CD14-positive monocyte (primary cell): ENCODE measurements around the gene TREML4. TPM values are rescaled to one million over a fixed set of nuclear protein-coding genes. Genes with fewer than 3 reads are reported as not detected.

ENCODE experiments used
- DNase-seq, 3 donors: peaks; one replicate each; pipeline ENCODE4 v3.0.0-alpha.2; 2011 to 2022
- H2AFZ ChIP-seq: 2 replicates; pipeline ENCODE4 v1.6.0; 2012; ENCODE audit warnings: mild to moderate bottlenecking, low read depth, low read length, inconsistent platforms; ENCODE audit not compliant: insufficient read depth, poor library complexity, severe bottlenecking
- H3K27ac ChIP-seq, 2 donors: 1 replicate in 1 of 2; 2 replicates in 1 of 2; pipeline ENCODE4 v1.5.1; 2012 to 2013; ENCODE audit warnings: low read length in 2 of 2, control low read depth in 1 of 2, inconsistent platforms in 1 of 2, low read depth in 1 of 2, mild to moderate bottlenecking in 1 of 2
- H3K27me3 ChIP-seq, 2 donors: one replicate each; pipeline versions ENCODE4 v1.6.0 to v1.6.1; 2011 to 2013; ENCODE audit warnings: low read length in 2 of 2; ENCODE audit not compliant: control insufficient read depth in 2 of 2, insufficient read depth in 2 of 2
- H3K36me3 ChIP-seq, 2 donors: replicated peaks in 1 of 2; 1 replicate in 1 of 2; 2 replicates in 1 of 2; pipeline versions ENCODE4 v1.5.1 to v1.6.1; 2012 to 2013; ENCODE audit warnings: low read length in 2 of 2, control low read depth in 1 of 2, inconsistent platforms in 1 of 2, mild to moderate bottlenecking in 1 of 2; ENCODE audit not compliant: insufficient read depth in 2 of 2, control insufficient read depth in 1 of 2
- H3K4me1 ChIP-seq, 2 donors: 1 replicate in 1 of 2; 2 replicates in 1 of 2; pipeline versions ENCODE4 v1.5.1 to v1.6.1; 2012 to 2013; ENCODE audit warnings: low read length in 2 of 2, control low read depth in 1 of 2, inconsistent platforms in 1 of 2, mild to moderate bottlenecking in 1 of 2, moderate library complexity in 1 of 2; ENCODE audit not compliant: insufficient read depth in 2 of 2, control insufficient read depth in 1 of 2
- H3K4me2 ChIP-seq: replicated peaks from 2 replicates; pipeline ENCODE3; 2012; ENCODE audit warnings: low read length, moderate library complexity, mild to moderate bottlenecking; ENCODE audit not compliant: poor library complexity, severe bottlenecking; ENCODE audit errors: extremely low read depth
- H3K4me3 ChIP-seq, 3 experiments: fragments of 200-600 bp in 1 of 3; sonication (generic) in 1 of 3; replicated peaks in 1 of 3; 1 replicate in 2 of 3; 2 replicates in 1 of 3; pipeline ENCODE4 v1.5.1; 2011 to 2013; ENCODE audit warnings: low read length in 3 of 3, mild to moderate bottlenecking in 3 of 3, control low read depth in 2 of 3, low read depth in 2 of 3, inconsistent platforms in 1 of 3, moderate library complexity in 1 of 3
- H3K79me2 ChIP-seq: 2 replicates; pipeline ENCODE4 v1.6.0; 2012; ENCODE audit warnings: mild to moderate bottlenecking, control low read depth, inconsistent platforms, low read length, moderate library complexity; ENCODE audit not compliant: insufficient read depth
- H3K9ac ChIP-seq: 2 replicates; pipeline ENCODE4 v1.6.0; 2017; ENCODE audit warnings: low read length, mild to moderate bottlenecking; ENCODE audit not compliant: insufficient read depth, poor library complexity, severe bottlenecking
- H3K9me3 ChIP-seq, 2 donors: replicated peaks in 1 of 2; 1 replicate in 1 of 2; 2 replicates in 1 of 2; pipeline versions ENCODE4 v1.5.1 to v1.6.1; 2012 to 2013; ENCODE audit warnings: low read length in 2 of 2, control low read depth in 1 of 2; ENCODE audit not compliant: control insufficient read depth in 1 of 2, insufficient read depth in 1 of 2
- H4K20me1 ChIP-seq: 2 replicates; pipeline ENCODE4 v1.6.0; 2012; ENCODE audit warnings: mild to moderate bottlenecking, low read length, control low read depth, moderate library complexity; ENCODE audit not compliant: insufficient read depth
- H3K27ac Mint-ChIP-seq, 7 donors: one replicate each; pipeline ENCODE4 v1.8.0; 2020; ENCODE audit warnings: mild to moderate bottlenecking in 7 of 7, mixed read lengths in 7 of 7, moderate library complexity in 6 of 7, inconsistent platforms in 2 of 7
- H3K27me3 Mint-ChIP-seq, 3 donors: one replicate each; pipeline ENCODE4 v1.8.0; 2021 to 2022; ENCODE audit warnings: low read depth in 3 of 3, mild to moderate bottlenecking in 3 of 3, mixed read lengths in 3 of 3, moderate library complexity in 3 of 3, inconsistent platforms in 1 of 3
- H3K36me3 Mint-ChIP-seq, 2 donors: one replicate each; pipeline ENCODE4 v1.8.0; 2020; ENCODE audit warnings: mixed read lengths in 2 of 2, inconsistent platforms in 1 of 2, mild to moderate bottlenecking in 1 of 2
- H3K4me1 Mint-ChIP-seq: one replicate; pipeline ENCODE4 v1.8.0; 2020; ENCODE audit warnings: mild to moderate bottlenecking, mixed read lengths
- H3K4me3 Mint-ChIP-seq, 2 donors: one replicate each; pipeline ENCODE4 v1.8.0; 2020; ENCODE audit warnings: mild to moderate bottlenecking in 2 of 2, mixed read lengths in 2 of 2, moderate library complexity in 1 of 2
- H3K9me3 Mint-ChIP-seq, 7 donors: one replicate each; pipeline ENCODE4 v1.8.0; 2020 to 2022; ENCODE audit warnings: mixed read lengths in 7 of 7, mild to moderate bottlenecking in 6 of 7, moderate library complexity in 6 of 7, inconsistent platforms in 2 of 7
- CTCF ChIP-seq: fragments of 200-600 bp; IDR thresholded peaks from one replicate; pipeline ENCODE4 v1.8.0; 2022; ENCODE audit warnings: antibody characterized with exemption, mild to moderate bottlenecking
- WGBS: methylation state at CpG from one replicate; pipeline ENCODE4 v1.1.5; 2013; ENCODE audit warnings: missing lambda C conversion rate; ENCODE audit not compliant: insufficient coverage; 5-methylcytosine and 5-hydroxymethylcytosine counted together
- intact Hi-C, 2 donors: fragments of 100-400 bp; cut with micrococcal nuclease; formaldehyde crosslinking; loops; one replicate each; pipeline versions ENCODE4 v1.15.0 to v1.15.1; 2023
- polyA plus RNA-seq, 3 donors: library from polyadenylated mRNA; depleted of rRNA in 1 of 3; unstranded in 2 of 3; stranded (reverse) in 1 of 3; fragments of 300-500 nt in 2 of 3; fragments of >200 nt in 1 of 3; fragmentation: Illumina TruSeq in 2 of 3; gene quantifications; 1 replicate in 2 of 3; 2 replicates in 1 of 3; pipeline ENCODE4 v1.2.3, GENCODE V29; 2012 to 2021

The TREML4 gene
- polyA plus RNA-seq, 3 donors, result not detected

GRCh38 chr6:41273714-41274113, 45.6 kb downstream of the TREML4 start:
- Histone ChIP-seq H3K9ac (no peak overlapping the region), H3K4me2 (peak overlapping the region; percentile 16), H3K4me3 (no peak overlapping the region), H3K79me2 (peaks cover 6% of the 10 kb centered on the region), H2AFZ (no peak overlapping the region), H3K4me1 (peaks cover 94 to 98% of the 10 kb centered on the region in 2 donors), H3K27ac (peak overlapping the region; percentile 4 to 94), H4K20me1 (no peaks in the 10 kb centered on the region), H3K36me3 (peaks cover 0 to 29% of the 10 kb centered on the region in 2 donors), H3K27me3 (no peaks in the 10 kb centered on the region), H3K9me3 (no peaks in the 10 kb centered on the region)
- Mint-ChIP-seq H3K27ac (peak overlapping the region; percentile 57 to 100 (median 99)), H3K9me3 (peaks cover 0 to 13% (median 0%) of the 10 kb centered on the region in 7 donors), H3K4me3 (no peak overlapping the region), H3K36me3 (peaks cover 68 to 75% of the 10 kb centered on the region in 2 donors), H3K4me1 (peaks cover 97% of the 10 kb centered on the region), H3K27me3 (peaks cover 0 to 4% (median 2%) of the 10 kb centered on the region in 3 donors)
- no peak for DNase-seq
- intact Hi-C loops, result loop anchor here (2.0 to 5.0 kb wide), 3 partner anchors 13 to 201 kb away; partner anchors contain the start of genes TREM1 (in 2 of the 2), NFYA (in 1 of the 2), OARD1 (in 1 of the 2) and TREML4 (in 1 of the 2)
- WGBS, result no CpG with 5 or more reads among the region's 5 CpGs
- no peak for TF ChIP-seq CTCF

- Histone ChIP-seq H2AFZ (no peak overlapping the region), H3K9ac (no peak overlapping the region), H3K4me2 (peak overlapping the region; percentile 16), H3K27ac (peak overlapping the region; percentile 38 to 94), H3K36me3 (peaks cover 0 to 29% of the 10 kb centered on the region in 2 donors), H3K27me3 (no peaks in the 10 kb centered on the region), H4K20me1 (no peaks in the 10 kb centered on the region), H3K79me2 (peaks cover 6% of the 10 kb centered on the region), H3K4me1 (peaks cover 94 to 98% of the 10 kb centered on the region in 2 donors), H3K4me3 (no peak overlapping the region), H3K9me3 (no peaks in the 10 kb centered on the region)
- Mint-ChIP-seq H3K36me3 (peaks cover 70 to 80% of the 10 kb centered on the region in 2 donors), H3K27ac (peak overlapping the region; percentile 57 to 100 (median 90)), H3K9me3 (peaks cover 0 to 13% (median 0%) of the 10 kb centered on the region in 7 donors), H3K4me3 (no peak overlapping the region), H3K27me3 (peaks cover 0 to 4% (median 2%) of the 10 kb centered on the region in 3 donors), H3K4me1 (peaks cover 97% of the 10 kb centered on the region)
- intact Hi-C loops, result loop anchor here in 1 of 2 donors (5.0 kb wide), 2 partner anchors 47 to 202 kb away; partner anchors contain the start of genes NFYA, OARD1 and TREML4
- no peak for TF ChIP-seq CTCF
- no CpG with 5 or more reads among the region's 2 CpGs for WGBS
- peak; percentile 51 to 71 (median 57) for DNase-seq
Observed at GRCh38 chr6:41274256-41274655, 46.1 kb downstream of the TREML4 start.
